Stomach (tissue), 9 donors: Measurements from ENCODE around the gene KRT4. TPM values are rescaled to one million over a fixed set of nuclear protein-coding genes. Genes with fewer than 3 reads are reported as not detected.
"Not testable (repeated sequence)": the region's sequence is repeated elsewhere in the genome, so short reads cannot be mapped to it uniquely, and the experiment has no call there.

ENCODE experiments used
- DNase-seq, 2 donors: peaks; one replicate each; pipeline versions ENCODE4 v3.0.0 to v3.0.0-alpha.2; 2013 to 2019
- H3K27ac ChIP-seq, 5 donors: fragments of 200-600 bp in 4 of 5; sonication (generic) in 4 of 5; one replicate each; pipeline ENCODE4 v1.5.1; 2013 to 2019; ENCODE audit warnings: mild to moderate bottlenecking in 1 of 5, moderate library complexity in 1 of 5
- H3K27me3 ChIP-seq, 3 donors: fragments of 200-600 bp; sonication (generic); one replicate each; pipeline ENCODE4 v1.5.1; 2017 to 2019; ENCODE audit warnings: mixed run types in 1 of 3
- H3K36me3 ChIP-seq, 4 donors: fragments of 200-600 bp; sonication (generic); 1 replicate in 3 of 4; 2 replicates in 1 of 4; pipeline ENCODE4 v1.5.1; 2016 to 2019
- H3K4me1 ChIP-seq, 4 donors: fragments of 200-600 bp; sonication (generic); one replicate each; pipeline ENCODE4 v1.5.1; 2016 to 2019
- H3K4me3 ChIP-seq, 4 donors: fragments of 200-600 bp; sonication (generic) in 3 of 4; one replicate each; pipeline ENCODE4 v1.5.1; 2016 to 2019; ENCODE audit warnings: mild to moderate bottlenecking in 1 of 4
- H3K9me3 ChIP-seq, 4 donors: fragments of 200-600 bp; sonication (generic); one replicate each; pipeline ENCODE4 v1.5.1; 2016 to 2019
- EP300 ChIP-seq: sonication (generic); formaldehyde crosslinking; IDR thresholded peaks from one replicate; pipeline ENCODE4 v1.6.1; 2017; ENCODE audit warnings: antibody characterized with exemption
- POLR2A ChIP-seq, 4 donors: fragments of 450-650 bp; IDR thresholded peaks; one replicate each; pipeline ENCODE4 v1.6.1; 2016; ENCODE audit warnings: antibody characterized with exemption in 4 of 4, control low read depth in 2 of 4, mild to moderate bottlenecking in 1 of 4, moderate library complexity in 1 of 4
- POLR2AphosphoS5 ChIP-seq, 3 donors: sonication (generic); formaldehyde crosslinking; IDR thresholded peaks; one replicate each; pipeline ENCODE4 v1.6.1; 2016; ENCODE audit warnings: antibody characterized with exemption in 3 of 3
- WGBS, 5 donors: extraction: QIAGEN DNeasy Blood & Tissue Kit in 3 of 5; methylation state at CpG; one replicate each; pipeline versions ENCODE4 v1.1.5 to v1.1.7; 2013 to 2018; 5-methylcytosine and 5-hydroxymethylcytosine counted together
- intact Hi-C: fragments of 100-400 bp; cut with DNase I; formaldehyde crosslinking; loops from one replicate; pipeline ENCODE4 v1.15.1; 2023; ENCODE audit warnings: low total_unique reads
- polyA plus RNA-seq, 3 donors: library from polyadenylated mRNA; stranded (reverse); fragments of 200-250 nt; gene quantifications; one replicate each; pipeline ENCODE4 v1.2.3, GENCODE V29; 2013
- total RNA-seq, 5 donors: library from RNA; depleted of rRNA; stranded (reverse); fragments of >200 nt; gene quantifications; one replicate each; pipeline versions ENCODE4 v1.1.0 to v1.2.3, GENCODE V29; 2014 to 2016
- TF ChIP-seq, protein P1 (sequence below), 7 experiments: fragments of 450-650 bp in 4 of 7; fragments of 200-600 bp in 3 of 7; sonication (generic) in 3 of 7; IDR thresholded peaks; one replicate each; pipeline ENCODE4 v1.5.1; 2016 to 2019; ENCODE audit warnings: antibody characterized with exemption in 7 of 7, control low read depth in 2 of 7, mild to moderate bottlenecking in 1 of 7
- donor health status: healthy with polysubstance abuse.
- donor health status: Bipolar disorder and iron deficiency.
- donor health status: healthy.

Gene KRT4
- total and polyA plus RNA-seq, 8 donors = 5.1 to 2,693 (median 11.2) TPM; not detected in 4

DNA sequence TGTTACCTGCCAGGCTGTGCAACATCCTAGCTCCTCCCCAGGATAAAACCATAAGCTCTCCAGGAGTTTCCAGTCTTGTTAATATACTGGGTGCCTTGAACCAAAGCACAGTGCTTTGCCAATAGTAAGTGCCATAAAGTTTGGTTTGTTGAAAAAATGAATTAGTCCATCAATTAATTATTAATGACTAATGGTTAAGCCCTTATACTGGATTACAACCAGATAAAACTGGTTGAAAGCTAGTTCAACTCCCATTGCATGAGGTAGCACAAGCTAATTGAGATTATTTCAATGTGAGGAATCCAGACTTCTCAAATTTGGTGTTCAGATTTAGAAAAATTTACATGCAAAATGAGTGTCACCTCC, 16.4 kb downstream of the KRT4 start:
- H3K27ac ChIP-seq = no peak overlapping the region
- no peaks in the 10 kb centered on the region for H3K36me3 ChIP-seq
- no peak overlapping the region for H3K4me3 ChIP-seq
- TF ChIP-seq EP300 = no peak
- TF ChIP-seq, protein P1, sequence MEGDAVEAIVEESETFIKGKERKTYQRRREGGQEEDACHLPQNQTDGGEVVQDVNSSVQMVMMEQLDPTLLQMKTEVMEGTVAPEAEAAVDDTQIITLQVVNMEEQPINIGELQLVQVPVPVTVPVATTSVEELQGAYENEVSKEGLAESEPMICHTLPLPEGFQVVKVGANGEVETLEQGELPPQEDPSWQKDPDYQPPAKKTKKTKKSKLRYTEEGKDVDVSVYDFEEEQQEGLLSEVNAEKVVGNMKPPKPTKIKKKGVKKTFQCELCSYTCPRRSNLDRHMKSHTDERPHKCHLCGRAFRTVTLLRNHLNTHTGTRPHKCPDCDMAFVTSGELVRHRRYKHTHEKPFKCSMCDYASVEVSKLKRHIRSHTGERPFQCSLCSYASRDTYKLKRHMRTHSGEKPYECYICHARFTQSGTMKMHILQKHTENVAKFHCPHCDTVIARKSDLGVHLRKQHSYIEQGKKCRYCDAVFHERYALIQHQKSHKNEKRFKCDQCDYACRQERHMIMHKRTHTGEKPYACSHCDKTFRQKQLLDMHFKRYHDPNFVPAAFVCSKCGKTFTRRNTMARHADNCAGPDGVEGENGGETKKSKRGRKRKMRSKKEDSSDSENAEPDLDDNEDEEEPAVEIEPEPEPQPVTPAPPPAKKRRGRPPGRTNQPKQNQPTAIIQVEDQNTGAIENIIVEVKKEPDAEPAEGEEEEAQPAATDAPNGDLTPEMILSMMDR (IDR thresholded peaks at IDR 0.05) = no peak
- TF ChIP-seq POLR2AphosphoS5 (IDR thresholded peaks at IDR 0.05) = no peak
- TF ChIP-seq POLR2A (IDR thresholded peaks at IDR 0.05) = no peak
- DNase-seq = no peak
- peaks cover 6 to 13% (median 10%) of the 10 kb centered on the region in 4 donors for H3K4me1 ChIP-seq
- intact Hi-C loops = no loop called here
- peaks cover 0 to 14% (median 0%) of the 10 kb centered on the region in 3 donors for H3K27me3 ChIP-seq
- H3K9me3 ChIP-seq = no peaks in the 10 kb centered on the region

DNA sequence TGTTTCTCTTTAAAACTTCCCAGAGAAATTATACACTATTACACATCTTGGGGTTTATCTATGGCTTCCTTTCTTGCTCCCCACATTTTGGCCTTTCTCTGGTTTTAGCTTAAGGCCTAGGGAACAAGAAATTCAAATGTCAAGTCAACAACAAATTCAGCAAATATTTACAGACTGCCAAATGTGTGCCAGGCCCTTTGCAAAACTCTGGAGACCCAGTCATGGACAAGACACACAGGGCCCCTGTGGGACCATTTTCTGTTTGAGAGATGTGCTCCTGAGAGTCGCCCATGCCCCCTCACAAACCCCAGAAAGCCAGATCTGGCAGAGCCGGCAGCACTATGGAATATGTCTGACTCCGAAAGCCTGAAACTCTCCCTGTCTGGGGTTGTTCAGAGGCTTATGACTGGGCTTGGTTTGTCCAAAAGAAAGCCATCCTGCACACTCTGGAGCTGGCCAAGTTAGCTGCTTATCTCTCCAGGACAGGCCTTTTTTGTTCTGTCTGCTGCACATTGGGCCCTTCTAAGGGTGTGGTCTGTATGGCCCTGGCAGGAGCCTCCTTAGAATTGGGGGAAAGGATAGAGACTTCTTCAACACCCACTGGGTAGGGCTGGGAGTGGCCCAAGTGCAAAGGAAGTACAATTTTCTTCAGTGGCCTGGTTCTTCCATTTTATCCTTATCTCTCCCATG, 16.9 kb downstream of the KRT4 start:
- H3K9me3 ChIP-seq = no peaks in the 10 kb centered on the region

DNA sequence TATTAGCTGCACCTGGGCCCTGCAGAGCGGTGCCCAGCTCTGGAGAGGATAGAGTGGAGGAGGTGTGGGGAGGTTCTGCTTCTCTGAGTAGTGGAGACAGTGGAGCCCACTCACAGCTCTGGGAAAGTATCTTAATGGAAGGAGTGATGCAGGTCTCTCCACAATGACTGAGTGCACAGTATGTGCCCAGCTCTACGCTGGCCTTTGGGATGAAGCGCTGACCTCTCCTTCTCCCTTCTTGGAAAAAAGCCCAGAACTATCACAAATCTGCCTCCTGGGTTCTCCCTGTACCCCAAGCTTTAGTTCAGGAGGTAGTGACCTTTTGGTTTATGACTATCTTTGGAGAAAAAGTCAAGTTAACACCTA, 17.5 kb downstream of the KRT4 start:
- Histone ChIP-seq H3K27me3 (peaks cover 0 to 23% (median 0%) of the 10 kb centered on the region in 3 donors), H3K4me3 (no peak overlapping the region), H3K9me3 (no peaks in the 10 kb centered on the region), H3K4me1 (peaks cover 6 to 13% (median 10%) of the 10 kb centered on the region in 4 donors), H3K27ac (no peak overlapping the region), H3K36me3 (no peaks in the 10 kb centered on the region)
- intact Hi-C loops = no loop called here
- TF ChIP-seq, protein P1 (IDR thresholded peaks at IDR 0.05) = no peak
- TF ChIP-seq POLR2AphosphoS5 (IDR thresholded peaks at IDR 0.05) (no peak), EP300 (no peak), POLR2A (IDR thresholded peaks at IDR 0.05) (no peak)
- 85 to 98% (median 91%) methylated on average over 3 of the region's 3 CpGs for WGBS, 5 donors
- DNase-seq = no peak

More for the DNA sequence above, 16.9 kb downstream of the KRT4 start:
- TF ChIP-seq POLR2A (IDR thresholded peaks at IDR 0.05) (no peak), POLR2AphosphoS5 (IDR thresholded peaks at IDR 0.05) (no peak), EP300 (no peak)
- TF ChIP-seq, protein P1 (IDR thresholded peaks at IDR 0.05) = no peak
- intact Hi-C loops = no loop called here
- Histone ChIP-seq H3K27ac (no peak overlapping the region), H3K27me3 (peaks cover 0 to 18% (median 0%) of the 10 kb centered on the region in 3 donors), H3K4me1 (peaks cover 6 to 13% (median 10%) of the 10 kb centered on the region in 4 donors), H3K36me3 (no peaks in the 10 kb centered on the region), H3K4me3 (no peak overlapping the region)
- WGBS, 5 donors = 75 to 88% (median 87%) methylated on average over 2 to 3 of the region's 3 CpGs
- no peak for DNase-seq

DNA sequence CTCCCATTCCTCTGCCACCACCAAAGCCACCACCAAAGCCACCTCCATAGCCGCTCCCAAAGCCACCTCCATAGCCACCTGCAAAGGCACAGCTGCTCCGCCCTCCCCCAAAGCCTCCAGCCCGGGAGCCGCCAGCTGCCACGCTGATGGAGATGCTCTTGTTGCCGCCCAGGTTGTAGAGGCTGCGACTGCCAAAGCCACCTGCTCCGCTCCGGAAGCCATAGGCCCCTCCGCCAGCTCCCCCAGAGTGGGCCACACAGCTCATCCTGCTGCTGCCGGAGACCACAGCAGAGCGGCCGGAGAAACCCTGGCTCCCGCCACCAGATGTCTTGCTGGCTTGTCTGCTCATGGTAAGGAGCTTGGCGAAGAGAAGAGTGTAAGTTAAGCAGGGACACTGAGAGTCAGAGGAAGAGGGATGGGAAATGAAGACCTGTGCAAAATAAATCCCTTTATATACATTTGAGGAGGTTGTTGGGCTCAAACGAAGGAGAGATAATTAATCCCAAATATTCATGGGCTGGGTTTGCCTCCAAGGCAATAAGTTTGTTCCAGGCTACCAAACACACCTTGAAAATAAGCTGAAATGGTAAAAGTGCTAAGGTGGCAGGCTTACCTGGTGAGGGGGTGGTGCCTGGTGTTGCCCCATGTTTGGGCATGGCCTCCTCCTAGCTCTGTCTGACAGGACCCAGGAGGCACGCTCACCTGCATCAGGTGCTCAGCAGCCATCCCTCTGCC, 18.1 kb downstream of the KRT4 start, which contains the start of gene KRT3:
Gene KRT3, minus strand, starts transcription at position 424 of the 735 bp plus-strand sequence. Its CDS starts 75 bp downstream, at position 349.
- 85 to 93% (median 88%) methylated on average over 10 to 17 of the region's 17 CpGs for WGBS, 5 donors
- no peak for DNase-seq
- Histone ChIP-seq H3K9me3 (no peaks in the 10 kb centered on the region), H3K27ac (no peak within 1 kb of the TSS), H3K4me3 (no peak within 1 kb of the TSS), H3K4me1 (peaks cover 5 to 11% (median 8%) of the 10 kb centered on the region in 4 donors), H3K36me3 (no peaks in the 10 kb centered on the region), H3K27me3 (peaks cover 0 to 29% (median 5%) of the 10 kb centered on the region in 3 donors)
- TF ChIP-seq, protein P1 (IDR thresholded peaks at IDR 0.05) = no peak
- TF ChIP-seq POLR2A (IDR thresholded peaks at IDR 0.05) (no peak), EP300 (no peak), POLR2AphosphoS5 (IDR thresholded peaks at IDR 0.05) (no peak)
- intact Hi-C loops = no loop called here

DNA sequence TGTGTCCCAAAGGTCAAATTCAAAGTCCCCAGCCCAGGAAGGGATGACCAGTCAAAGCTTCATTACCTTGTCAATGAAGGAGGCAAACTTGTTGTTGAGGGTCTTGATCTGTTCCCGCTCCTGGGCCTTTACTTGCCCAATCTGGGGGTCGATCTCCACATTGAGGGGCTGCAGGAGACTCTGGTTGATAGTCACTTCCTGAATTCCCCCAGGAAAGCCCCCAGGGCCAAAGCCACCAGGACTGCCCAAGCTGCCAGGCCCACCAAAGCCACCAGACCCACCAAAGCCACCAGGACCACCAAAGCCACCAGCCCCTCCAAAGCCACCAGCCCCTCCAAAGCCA, 18.6 kb downstream of the KRT4 start:
- H3K27ac ChIP-seq, DNase-seq, intact Hi-C loops, H3K9me3 ChIP-seq, H3K4me1 ChIP-seq, H3K36me3 ChIP-seq, H3K4me3 ChIP-seq: not testable (repeated sequence)
- H3K27me3 ChIP-seq = peaks cover 0 to 34% (median 11%) of the 10 kb centered on the region in 3 donors
- 94 to 100% (median 96%) methylated on average over 2 of the region's 2 CpGs for WGBS, 5 donors
